GM19324 (cell line): ENCODE data around the gene RFNG.

Experiments used
- ATAC-seq: cut with Tn5 transposase; IDR thresholded peaks from one replicate; pipeline ENCODE4 v1.9.1; 2021; ENCODE audit warnings: mild to moderate bottlenecking, moderate library complexity; ENCODE audit not compliant: unreplicated experiment, low FRiP score

The RFNG gene

DNA sequence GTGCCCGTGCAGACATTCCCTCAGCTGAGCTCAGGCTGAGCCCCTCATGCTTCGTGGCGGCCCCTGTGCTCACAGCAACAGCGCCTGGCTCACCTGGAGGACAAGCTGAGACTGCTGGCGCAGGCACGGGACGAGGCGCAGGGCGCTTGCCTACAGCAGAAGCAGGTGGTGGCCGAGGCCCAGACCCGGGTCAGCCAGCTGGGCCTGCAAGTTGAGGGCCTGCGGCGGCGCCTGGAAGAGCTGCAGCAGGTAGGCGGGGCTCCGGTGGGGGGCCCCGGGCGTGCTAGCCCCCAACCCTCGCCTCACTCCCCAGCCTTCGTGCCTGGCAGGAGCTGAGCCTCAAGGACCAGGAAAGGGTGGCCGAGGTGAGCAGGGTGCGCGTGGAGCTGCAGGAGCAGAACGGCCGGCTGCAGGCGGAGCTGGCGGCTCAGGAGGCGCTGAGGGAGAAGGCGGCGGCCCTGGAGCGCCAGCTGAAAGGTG lies 21.6 kb downstream of the RFNG start:
- no peak for ATAC-seq

DNA sequence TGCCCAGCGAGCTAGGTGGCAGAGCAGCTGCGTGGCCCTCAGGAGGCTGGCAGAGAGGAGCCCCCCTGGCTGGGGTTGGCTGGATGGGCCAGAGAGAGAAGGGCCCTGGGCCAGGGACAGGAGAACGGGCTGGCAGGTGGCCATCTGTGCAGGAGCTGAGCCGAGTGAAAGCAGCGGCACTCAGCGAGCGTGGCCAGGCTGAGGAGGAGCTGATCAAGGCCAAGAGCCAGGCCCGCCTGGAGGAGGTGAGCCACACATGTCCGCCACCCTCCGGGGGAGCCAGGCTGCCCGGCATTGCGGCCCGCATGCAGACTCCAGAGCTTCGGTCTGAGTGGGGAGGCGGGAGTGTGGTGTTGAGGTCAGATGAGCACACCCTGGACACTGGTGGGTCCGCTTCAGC lies 22.2 kb downstream of the RFNG start:
- ATAC-seq: no peak

DNA sequence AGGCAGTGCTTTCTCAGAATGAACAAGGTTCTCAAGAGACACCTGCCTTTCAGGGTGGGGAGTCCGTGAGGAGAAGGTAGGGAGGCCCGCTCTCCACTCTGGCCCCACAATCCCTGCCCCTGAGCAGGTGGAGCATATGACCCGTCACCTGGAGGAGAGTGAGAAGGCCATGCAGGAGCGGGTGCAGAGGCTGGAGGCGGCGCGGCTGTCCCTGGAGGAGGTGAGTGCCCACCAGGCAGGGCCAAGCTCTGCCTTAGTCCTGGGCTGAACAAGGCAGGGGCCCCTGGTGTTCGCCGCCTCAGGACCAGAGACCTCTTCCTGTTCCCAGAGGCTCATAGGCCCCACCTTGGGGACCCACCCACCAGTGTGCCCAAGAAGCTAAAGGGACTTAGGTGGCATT lies 22.6 kb downstream of the RFNG start:
- ATAC-seq: no peak

DNA sequence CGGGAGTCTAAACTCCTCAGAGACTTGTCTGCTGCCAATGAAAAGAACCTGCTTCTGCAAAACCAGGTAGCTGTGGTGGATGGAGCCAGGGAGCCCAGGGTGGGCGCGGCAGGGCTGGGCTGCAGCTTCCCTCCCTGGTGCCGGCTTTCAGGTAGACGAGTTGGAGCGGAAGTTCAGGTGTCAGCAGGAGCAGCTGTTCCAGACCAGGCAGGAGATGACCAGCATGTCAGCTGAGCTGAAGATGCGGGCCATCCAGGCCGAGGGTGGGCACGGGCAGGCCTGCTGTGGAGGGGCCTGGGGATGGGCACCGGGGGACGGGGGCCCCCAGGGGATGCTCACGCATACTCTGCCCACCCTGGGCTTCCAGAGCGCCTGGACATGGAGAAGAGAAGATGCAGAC lies 23.4 kb downstream of the RFNG start:
- no peak for ATAC-seq

DNA sequence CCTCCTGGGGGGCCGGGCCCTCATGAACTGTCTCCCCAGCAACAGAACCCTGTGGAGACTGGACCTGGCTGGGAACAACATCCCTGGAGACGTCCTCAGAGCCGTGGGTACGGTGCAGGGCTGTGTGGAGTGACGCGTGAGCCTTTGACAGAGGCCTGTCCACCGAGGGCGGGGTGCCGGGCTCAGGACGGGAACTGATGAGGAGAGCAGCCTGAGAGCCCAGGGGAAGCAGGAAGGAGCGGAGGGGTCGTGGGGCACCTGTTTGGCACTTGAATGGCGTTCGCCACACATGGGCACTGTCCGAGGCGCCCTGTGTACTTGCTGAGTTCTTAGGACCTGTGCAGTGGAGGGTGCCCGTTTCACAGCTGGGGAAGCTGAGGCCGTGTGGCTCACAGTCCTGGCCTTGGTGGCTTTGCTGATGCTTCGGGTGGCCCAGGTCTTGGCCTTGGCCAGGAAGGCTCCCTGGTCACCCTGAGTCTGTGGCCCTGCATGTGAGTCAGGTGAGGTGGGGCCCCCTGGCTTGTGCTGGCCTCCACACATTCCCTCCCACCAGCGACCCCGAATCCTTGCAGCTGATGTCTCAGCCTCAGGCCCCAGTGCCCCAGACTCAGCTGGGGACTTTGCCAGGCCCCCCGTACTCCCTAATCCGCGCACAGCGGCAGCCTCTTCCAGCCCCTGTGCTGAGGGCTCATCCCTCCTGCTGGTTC lies 26.1 kb downstream of the RFNG start:
- no peak for ATAC-seq

DNA sequence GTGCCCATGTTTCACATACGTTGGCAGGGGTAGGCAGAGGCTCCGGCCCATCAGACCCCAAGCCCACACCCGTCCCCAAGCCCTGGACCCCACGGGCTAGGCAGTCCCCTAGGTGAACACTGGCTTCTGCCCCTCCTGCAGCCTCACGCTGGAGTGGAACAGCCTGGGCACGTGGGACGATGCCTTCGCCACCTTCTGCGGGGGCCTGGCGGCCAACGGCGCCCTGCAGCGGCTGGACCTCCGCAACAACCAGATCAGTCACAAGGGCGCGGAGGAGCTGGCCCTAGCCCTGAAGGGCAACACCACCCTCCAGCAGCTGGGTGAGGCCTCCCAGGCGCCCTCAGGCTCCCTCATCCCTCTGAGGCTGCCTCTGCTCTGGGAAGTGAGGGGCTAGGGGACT lies 26.8 kb downstream of the RFNG start:
- ATAC-seq: no peak

DNA sequence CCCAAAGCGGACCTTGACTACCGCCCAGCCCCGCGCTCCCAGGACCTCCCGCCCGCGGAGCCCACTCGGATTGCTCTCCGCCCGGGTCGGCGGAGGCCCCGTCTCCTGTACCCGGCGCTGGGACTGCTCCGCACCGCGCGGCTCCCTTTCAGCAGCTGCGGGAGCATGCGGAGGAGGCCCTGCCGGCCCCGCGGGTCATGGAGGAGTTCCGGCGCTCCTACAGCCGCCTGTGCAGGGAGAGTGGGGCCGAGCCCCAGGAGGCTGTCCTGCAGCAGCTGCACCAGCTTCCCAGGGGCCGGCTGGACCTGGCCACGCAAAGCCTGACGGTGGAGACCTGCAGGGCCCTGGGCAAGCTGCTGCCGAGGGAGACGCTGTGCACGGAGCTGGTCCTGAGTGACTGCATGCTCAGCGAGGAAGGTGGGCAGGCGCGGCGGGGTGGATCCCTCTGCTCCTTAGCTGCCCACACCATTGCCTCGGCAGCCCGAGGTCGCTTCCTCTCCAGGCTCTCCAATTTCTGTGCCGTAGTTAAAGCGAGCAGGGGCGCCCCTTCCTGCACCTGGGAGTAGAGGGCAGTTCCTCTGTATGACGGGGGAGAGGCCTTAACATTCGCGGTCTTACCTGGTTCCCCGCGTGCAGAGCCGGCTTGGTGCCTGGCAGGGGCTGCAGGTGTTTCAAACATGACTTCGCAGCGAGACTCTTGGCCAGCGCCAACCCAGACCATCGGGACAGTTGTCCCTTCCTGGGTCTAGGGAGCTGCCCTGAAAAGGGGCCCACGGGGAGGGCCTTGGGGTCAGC lies 28.0 kb downstream of the RFNG start:
- peak; percentile 9 for ATAC-seq

DNA sequence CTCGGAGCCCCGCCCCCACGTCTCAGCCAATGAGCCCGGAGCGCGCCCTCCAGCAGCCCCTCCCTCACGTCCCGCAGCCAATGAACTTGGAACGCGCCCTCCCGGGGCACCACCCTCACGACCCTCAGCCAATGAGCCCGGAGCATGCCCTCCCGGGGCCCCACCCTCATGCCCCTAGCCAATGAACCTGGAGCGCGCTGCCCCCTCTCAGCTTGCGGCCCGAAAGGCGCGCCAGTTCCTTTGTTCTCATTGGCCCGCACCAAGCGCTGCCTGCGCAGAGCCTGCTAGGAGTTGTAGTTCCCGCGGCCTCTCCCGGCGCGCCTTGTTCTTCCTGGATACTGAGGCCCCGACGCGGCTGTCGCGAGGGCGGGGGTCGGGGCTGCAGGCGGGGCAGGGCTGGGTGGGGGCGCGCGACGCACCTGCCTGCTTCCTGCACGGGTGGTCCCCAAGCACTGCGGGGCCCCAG lies 28.6 kb downstream of the RFNG start, which contains the start of gene LRRC45:
TSS of gene LRRC45 (plus strand) at position 325 of the 466 bp plus-strand sequence. CDS start 339 bp downstream, outside the sequence.
- ATAC-seq: peak; percentile 89

DNA sequence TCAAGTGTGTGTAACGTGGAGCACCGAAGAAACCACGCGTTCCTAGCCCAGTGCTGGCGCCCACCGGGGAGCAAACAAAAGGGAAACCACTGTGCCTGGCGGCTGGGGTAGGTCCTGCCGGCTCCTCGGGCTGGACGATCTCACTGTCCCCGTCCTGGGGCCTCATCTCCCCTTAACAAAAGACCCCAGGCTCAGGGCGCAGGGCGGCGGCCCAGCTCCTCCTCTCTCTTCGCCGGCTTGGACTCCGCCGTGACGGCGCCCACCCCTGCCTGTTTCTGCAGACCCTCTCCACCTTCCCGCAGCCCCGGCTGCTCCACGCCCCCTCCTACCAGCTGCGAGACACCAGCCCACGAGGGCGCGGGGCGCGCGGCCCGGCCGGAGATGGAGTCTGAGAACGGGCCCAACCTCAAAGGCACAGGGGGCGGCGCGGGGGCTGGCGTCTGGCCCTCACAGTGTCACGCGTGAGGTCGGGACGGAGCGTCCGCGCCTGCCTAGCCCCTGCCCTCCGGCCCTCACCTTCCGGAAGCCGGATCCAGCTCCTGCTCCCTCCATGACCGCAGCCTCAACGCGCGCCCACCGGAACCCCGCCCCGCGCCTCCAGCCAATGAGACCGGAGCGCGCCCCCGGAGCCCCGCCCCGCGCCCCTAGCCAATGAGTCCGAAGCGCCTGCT lies 29.2 kb downstream of the RFNG start, which contains the start of gene CENPX:
TSS of gene CENPX (minus strand) at position 569 of the 671 bp plus-strand sequence. CDS start at position 552, 17 bp downstream.
- no peak for ATAC-seq

DNA sequence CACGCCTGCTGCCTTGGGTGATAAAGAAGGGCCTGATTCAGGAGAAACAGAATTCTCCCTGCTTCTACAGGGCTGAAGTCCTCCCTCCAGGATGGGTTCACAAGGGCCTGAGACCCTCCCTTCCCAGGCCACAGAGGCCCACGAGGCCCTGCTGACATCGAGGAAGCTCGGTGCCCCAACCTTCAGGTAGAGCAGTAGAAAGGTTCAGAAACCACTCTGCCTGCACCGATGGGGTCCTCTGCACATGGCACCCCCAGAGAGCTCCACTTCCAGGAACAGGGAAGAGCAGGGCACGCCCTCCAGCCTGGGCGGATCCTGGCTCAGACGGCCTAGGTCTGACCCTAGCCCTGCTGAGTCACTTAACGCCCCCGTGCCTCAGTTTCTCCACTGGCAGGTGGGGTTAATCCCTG lies 29.7 kb downstream of the RFNG start:
- ATAC-seq: no peak

DNA sequence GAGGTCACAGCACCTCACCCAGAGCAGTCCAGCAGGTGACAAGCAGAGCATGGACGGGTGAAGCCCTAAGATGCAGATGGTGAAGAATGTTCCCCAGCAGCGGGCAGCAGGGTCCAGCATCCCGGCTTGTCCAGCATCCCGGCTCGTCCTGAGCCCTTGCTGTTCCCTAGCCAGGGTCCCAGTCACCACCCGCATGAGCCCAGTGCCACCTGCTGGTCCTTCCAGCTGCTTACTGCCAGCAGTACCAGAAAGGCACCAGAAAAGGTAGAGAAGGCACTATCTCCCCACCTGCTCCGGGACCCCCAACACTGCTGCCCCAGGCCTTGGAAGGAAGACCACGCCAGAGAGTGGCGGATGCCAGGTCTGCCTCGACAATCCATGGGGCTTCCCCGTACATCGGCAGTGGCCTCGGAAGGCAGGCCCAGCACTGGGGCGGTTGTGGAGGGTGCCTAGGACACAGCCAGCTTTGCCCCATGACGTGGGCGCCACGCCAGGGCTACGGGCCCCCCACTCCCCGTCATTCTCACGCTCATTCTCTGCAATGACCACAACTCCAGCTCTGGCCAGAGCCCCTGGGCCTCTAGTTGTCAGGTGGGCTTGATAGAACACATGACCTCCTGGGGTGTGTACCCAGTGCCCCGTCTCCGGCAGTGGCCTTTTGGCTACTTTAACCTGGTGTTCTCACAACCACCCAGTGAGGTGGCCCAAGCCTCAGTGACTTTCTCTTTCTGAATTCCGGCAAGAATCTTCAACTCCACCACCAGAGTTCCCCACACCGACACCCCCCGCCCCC lies 30.3 kb downstream of the RFNG start:
- no peak for ATAC-seq

DNA sequence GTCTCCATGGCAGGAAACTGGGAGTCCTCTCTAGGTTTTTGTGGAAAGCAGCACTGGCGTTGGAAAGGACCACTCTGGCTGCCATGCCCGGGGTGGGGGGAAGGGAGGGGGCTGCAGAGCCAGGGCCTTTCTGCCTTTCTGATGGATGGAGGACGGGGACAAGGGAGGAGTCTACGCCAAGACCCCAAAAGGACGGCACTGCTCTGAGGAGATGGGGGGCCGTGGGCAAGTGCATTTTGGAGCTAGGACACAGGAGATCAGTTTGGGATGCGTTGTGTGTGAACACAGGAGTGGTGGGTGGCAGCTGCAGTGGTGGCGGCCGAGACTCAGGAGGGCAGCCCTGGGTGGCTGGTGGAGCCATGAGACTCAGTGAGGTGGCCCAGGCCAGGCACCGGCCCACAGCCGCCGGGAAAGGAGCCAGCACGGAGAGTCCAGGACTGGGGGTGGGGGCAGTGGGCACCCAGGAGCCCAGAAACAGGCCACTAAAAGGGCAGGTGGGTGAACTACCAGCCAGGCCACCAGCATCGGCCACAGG lies 31.0 kb downstream of the RFNG start:
- no peak for ATAC-seq

DNA sequence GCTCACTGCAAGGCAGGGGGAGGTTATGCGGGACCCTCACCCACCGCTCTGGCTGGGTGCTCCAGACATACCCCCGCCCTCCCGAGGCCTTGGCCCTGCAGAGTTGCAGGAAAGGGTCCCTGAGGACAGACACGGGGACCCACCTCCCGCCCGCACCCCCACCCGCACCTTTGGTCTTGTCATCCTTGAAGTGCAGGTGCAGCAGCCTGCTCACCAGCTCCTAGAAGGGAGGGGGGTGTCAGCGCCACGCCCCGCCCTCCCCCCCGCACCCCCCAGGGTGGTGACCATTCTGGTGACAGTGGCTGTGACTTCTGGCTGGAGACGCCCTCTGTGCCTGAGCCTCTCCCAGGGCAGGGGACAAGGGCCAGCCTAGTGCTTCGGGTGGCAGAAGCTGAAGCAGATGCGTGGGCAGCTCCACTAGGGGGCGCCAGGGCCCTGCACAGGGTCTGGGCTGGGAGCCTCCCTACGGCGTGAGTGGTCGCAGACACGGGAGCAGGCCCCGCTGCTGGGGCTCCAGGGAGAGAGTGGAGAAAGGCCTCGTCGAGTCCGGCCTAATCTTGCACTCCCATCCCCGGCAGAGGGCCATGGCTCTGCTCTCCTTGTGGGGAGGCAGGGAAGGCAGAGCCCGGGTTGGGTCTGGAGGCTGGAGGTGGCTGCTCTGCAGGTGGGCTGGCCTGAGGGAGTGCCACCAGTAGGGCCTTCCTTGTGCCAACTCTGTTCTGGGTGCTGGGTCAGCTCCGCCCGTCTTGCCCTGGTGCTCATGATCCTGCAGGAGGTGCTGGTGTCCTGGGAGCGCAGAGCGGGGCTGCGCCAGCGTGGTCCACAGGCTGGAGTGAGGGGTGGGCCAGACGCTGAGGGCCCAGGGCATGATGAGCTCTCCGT lies 31.7 kb downstream of the RFNG start:
- ATAC-seq: no peak

DNA sequence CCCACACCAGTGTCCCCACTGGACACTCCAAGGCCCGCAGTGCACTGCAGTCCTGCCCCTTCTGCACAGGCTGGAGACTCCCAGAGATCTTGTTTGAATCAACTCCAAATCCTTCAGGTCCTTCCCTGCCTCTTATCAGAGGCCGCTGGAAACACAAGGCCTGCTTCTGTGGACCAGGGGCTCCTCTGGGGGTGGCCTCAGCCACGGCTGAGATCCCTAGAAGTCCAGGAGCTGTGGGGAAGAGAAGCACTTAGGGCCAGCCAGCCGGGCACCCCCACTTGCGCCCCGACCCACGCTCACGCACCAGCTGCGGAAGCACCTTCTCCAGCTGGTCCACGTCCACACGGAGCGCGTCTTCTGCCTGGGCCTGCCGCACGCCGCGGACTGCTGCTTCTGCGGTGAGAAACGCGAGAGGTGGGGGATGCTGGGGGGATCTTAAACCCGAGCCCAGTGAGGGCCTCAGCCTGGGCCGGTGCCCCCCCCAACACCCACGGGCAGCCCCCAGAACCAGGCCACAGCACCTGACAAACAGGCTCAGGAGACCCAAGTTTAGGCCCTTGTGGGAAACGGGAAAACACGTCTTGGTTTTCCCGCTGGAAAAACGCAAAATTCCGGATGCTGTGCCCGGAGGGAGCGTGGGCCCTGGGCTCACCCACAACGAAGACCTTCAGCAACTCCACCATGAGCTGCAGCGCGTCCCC lies 32.5 kb downstream of the RFNG start:
- no peak for ATAC-seq

DNA sequence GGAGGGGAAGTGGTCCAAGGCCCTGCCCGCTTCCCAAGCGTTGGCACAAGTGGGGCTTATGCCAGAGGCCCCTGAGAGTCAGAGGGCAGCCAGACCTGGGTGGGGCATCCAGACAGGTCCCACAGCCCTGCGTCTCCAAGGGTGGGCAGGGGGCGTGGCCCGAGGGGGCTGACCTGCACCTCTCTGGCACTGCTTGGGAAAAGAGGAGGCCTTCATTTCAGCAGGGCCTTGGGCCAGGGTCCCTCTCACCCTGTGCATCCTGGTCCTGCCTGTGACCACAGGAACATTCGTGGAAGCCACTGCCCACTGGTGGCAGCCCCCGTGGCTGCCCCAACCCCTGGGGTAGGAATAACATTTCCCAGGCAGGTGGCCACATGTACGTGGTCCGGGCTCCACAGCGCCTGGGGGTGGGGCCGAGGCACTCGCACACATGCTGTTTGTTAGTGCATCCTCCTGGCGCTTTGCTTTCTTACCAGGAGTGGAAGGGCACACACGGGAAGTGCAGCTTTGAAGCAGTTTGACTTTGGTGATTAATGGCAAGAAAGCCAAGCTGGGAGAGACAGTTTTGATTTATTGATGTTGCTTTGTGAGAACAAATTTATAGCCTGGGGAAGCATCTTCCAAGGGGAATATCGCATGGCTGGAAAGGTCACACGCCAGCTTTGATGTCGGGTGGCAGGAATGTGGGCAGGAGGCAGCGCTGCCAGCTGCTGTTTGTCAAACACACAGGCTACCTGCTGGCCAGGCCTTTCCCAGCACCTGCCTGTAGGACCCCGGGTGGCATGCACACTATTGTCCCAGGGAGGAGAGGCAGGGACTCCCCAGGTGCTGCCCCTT lies 33.2 kb downstream of the RFNG start:
- ATAC-seq: no peak

DNA sequence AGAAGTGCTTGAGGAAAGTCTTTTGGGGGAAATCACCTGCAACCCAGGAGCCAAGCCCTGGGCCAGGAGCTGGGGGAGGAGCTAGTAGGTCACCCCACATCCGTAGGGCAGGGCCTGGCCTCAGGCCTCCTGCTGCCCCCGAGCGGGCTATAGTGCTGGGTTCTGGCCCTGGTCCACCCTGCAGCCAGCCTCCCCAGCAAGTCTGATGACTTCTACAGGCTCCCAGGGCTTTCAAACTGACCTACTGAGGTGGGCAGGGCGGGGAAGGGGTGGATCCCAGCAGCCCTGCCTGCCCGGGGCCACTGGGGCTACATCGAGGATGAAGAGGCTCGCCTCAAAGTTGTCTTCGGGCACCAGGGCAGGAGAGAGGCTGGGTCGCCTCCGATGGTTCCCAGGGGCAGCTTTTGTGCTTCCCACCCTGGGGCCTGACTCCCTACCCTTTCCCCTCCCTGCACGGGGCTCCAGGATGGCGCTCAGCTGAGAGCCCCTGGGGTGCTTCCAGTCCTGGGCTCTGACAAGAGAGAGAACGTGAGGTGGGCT lies 33.9 kb downstream of the RFNG start:
- ATAC-seq: no peak

DNA sequence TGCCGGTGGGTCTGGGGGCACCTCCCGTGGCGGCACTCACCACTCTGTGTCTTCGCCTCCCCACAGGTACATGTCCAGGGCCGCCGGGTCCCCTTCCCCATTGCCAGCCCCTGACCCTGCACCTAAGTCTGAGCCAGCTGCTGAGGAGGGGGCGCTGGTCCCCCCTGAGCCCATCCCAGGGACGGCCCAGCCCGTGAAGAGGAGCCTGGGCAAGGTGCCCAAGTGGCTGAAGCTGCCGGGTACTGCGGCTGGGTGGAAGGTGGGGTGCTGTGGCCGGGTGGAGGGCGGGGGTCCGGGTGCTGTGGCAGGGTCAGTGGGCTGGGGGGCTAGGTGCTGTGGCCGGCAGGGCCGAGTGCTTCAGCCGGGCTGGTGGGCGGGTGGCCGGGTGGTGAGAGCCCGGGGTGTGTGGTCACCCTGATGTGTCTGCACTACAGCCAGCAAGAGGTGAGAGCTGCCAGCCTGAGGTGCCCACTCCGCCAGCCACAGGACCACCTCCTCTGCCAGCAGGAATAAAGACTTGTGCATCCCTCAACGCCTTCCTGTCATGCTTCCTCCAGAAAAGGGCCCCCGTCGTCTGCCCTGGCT lies 34.6 kb downstream of the RFNG start:
- ATAC-seq: no peak
